Muscle layer of duodenum (tissue), 2 donors: ENCODE measurements around the gene CRYL1.
A peak's percentile ranks its signal among the peaks of the same experiment; 100 is the strongest.

Experiments
- H3K27ac ChIP-seq: one replicate; pipeline ENCODE4 v1.7.0; 2013; ENCODE audit warnings: mild to moderate bottlenecking, low read length
- H3K27me3 ChIP-seq: one replicate; pipeline ENCODE4 v1.7.0; 2013; ENCODE audit warnings: low read depth, mild to moderate bottlenecking, control low read depth, low read length
- H3K36me3 ChIP-seq, 2 donors: one replicate each; pipeline ENCODE4 v1.7.0; 2013; ENCODE audit warnings: low read length in 2 of 2, control low read depth in 1 of 2, mild to moderate bottlenecking in 1 of 2; ENCODE audit not compliant: insufficient read depth in 2 of 2, control insufficient read depth in 1 of 2
- H3K4me1 ChIP-seq, 2 donors: one replicate each; pipeline ENCODE4 v1.7.0; 2013; ENCODE audit warnings: low read length in 2 of 2, mild to moderate bottlenecking in 2 of 2, control low read depth in 1 of 2, moderate library complexity in 1 of 2; ENCODE audit not compliant: insufficient read depth in 2 of 2, control insufficient read depth in 1 of 2
- H3K4me3 ChIP-seq, 2 donors: one replicate each; pipeline ENCODE4 v1.7.0; 2013; ENCODE audit warnings: low read length in 2 of 2, low read depth in 1 of 2, mild to moderate bottlenecking in 1 of 2
- H3K9me3 ChIP-seq, 2 donors: one replicate each; pipeline ENCODE4 v1.7.0; 2013; ENCODE audit warnings: low read length in 2 of 2, control low read depth in 1 of 2, mild to moderate bottlenecking in 1 of 2; ENCODE audit not compliant: control insufficient read depth in 1 of 2
- donor health status: healthy.

The CRYL1 gene

DNA sequence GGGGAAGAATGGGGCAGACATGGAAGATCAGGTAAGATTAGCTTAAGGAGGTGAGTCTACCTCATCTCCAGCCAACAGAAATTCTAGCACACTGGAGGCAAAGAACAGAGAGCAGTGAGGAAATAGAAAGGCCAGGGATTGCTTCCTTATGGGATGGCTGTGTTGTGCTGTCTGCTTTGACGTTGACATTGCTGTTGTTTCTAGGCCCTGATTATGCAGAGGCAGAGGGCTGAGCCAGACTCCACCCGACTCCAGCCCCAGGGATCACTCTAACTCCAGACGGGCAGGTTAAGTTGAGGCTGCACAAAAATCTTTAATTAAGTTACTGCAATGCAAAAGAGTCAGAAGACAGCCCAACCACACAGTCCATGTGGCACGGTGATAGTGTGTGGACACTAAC is 24.1 kb downstream of the CRYL1 start:
- peaks cover 4 to 12% of the 10 kb centered on the region in 2 donors for H3K36me3 ChIP-seq
- no peaks in the 10 kb centered on the region for H3K9me3 ChIP-seq
- H3K4me1 ChIP-seq = no peaks in the 10 kb centered on the region
- H3K27ac ChIP-seq = no peak overlapping the region
- no peaks in the 10 kb centered on the region for H3K27me3 ChIP-seq
- H3K4me3 ChIP-seq = no peak overlapping the region

DNA sequence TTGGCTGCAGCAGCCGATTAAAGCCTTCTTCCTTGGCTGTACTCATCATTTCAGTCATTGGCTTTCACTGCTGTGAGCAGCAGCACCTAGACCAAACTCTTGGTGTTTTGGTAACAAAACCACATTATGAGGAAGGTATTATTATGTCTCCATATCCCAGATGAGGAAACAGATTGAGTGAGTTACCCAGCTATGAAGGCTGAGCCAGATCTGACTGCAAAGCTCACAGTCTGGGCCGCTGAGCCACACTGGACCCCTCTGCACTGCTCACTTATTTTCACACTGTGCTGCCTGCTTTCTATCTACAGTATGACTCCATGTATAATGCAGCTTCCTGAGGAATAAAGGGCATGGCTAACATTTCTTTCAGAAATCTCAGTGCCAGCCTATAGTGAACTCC is 24.5 kb downstream of the CRYL1 start:
- Histone ChIP-seq H3K27me3 (no peaks in the 10 kb centered on the region), H3K9me3 (no peaks in the 10 kb centered on the region), H3K4me3 (no peak overlapping the region), H3K36me3 (peaks cover 4 to 12% of the 10 kb centered on the region in 2 donors), H3K4me1 (no peaks in the 10 kb centered on the region), H3K27ac (no peak overlapping the region)

DNA sequence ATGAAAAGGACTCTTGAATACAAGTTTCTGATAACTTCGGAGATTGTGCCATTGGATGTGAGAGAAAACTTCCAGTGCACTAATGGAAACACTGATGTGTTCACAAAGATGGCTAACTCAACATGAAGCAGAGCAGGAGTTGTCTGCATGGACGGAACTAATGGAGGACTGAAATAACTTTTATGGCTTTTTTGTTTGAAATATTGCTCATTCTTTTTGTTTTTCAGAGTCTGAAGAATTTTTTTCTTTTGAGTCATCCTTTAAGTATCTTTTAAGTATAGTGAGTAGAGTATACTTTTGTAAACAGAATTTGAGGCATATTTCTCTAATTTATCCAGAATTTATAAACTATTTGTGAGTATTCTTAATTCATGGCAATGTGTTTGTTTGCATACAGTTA is 25.7 kb downstream of the CRYL1 start:
- H3K4me3 ChIP-seq = no peak overlapping the region
- H3K9me3 ChIP-seq = no peaks in the 10 kb centered on the region
- H3K36me3 ChIP-seq = peaks cover 0 to 7% of the 10 kb centered on the region in 2 donors
- H3K27me3 ChIP-seq = no peaks in the 10 kb centered on the region
- no peak overlapping the region for H3K27ac ChIP-seq
- peaks cover 0 to 4% of the 10 kb centered on the region in 2 donors for H3K4me1 ChIP-seq

DNA sequence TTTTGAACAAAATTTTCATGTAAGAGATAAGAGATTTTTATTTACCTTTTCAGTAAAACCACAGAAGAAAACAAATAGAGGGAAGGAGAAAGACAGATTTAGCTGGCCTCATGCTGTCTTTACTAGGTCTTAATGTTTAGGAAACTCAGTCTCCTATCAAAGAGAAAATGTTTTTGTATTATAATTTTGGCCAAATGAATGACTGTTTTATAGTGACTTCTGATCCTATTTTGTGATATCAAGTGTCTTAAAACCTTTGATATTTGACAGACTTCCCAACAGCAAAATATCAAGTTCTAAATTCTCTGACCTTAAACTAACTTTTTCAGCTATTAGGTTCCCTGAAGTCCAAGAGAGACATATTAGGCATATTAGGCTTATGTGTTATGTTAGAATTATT is 27.0 kb downstream of the CRYL1 start:
- Histone ChIP-seq H3K4me1 (peaks cover 0 to 9% of the 10 kb centered on the region in 2 donors), H3K27ac (no peak overlapping the region), H3K36me3 (peaks cover 0 to 7% of the 10 kb centered on the region in 2 donors), H3K9me3 (no peaks in the 10 kb centered on the region), H3K4me3 (no peak overlapping the region), H3K27me3 (no peaks in the 10 kb centered on the region)

GRCh38 chr13:20498129-20498528 is 27.5 kb downstream of the CRYL1 start:
- Histone ChIP-seq H3K36me3 (peaks cover 0 to 7% of the 10 kb centered on the region in 2 donors), H3K9me3 (no peaks in the 10 kb centered on the region), H3K4me3 (no peak overlapping the region), H3K27me3 (no peaks in the 10 kb centered on the region), H3K27ac (no peak overlapping the region), H3K4me1 (peaks cover 0 to 9% of the 10 kb centered on the region in 2 donors)

- peaks cover 0 to 9% of the 10 kb centered on the region in 2 donors for H3K4me1 ChIP-seq
- no peaks in the 10 kb centered on the region for H3K9me3 ChIP-seq
- H3K27ac ChIP-seq = no peak overlapping the region
- H3K36me3 ChIP-seq = peaks cover 0 to 7% of the 10 kb centered on the region in 2 donors
- no peak overlapping the region for H3K4me3 ChIP-seq
- H3K27me3 ChIP-seq = no peaks in the 10 kb centered on the region
Measured at GRCh38 chr13:20497006-20497775, 28.5 kb downstream of the CRYL1 start.

DNA sequence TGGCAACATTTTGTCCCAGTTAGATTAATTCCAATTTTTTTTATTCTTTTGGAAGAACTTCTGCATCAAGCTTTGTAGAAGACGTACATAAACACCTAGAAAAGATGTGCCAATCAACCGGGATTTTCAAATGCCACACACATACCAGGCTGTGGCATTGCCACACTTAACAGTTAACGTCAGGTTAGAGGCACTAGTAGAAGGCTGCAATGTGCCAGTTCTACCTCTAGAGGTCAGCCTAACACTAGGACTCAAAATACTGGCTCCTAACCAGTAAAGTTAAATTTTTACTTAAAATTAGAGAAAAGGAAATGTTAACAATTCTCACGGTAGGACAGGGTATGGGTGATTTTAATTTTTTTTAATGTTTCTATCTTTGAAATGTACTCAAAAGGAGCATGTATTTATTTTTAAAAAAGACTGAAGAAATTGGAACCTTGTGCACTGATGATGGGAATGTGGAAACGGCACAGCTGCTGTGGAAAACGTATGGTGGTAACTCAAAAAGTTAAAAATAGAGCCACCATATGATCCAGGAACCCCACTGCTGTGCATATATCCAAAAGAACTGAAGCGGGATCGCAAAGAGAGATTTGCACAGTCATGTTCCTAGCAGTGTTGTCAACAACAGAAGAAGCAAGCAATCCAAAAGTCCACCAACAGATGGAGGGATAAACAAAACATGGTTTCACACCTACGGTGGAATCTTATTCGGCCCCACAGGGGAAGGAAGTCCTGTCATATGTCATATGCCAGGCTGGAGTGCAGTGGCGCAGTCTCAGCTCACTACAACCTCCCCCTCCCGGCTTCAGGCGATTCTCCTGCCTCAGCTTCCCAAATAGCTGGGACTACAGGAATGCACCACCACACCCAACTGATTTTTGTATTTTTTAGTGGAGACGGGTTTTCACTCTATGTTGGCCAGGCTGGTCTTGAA is 30.3 kb downstream of the CRYL1 start:
- no peaks in the 10 kb centered on the region for H3K9me3 ChIP-seq
- H3K4me1 ChIP-seq = peaks cover 0 to 9% of the 10 kb centered on the region in 2 donors
- H3K27ac ChIP-seq = no peak overlapping the region
- H3K36me3 ChIP-seq = peaks cover 0 to 3% of the 10 kb centered on the region in 2 donors
- no peaks in the 10 kb centered on the region for H3K27me3 ChIP-seq
- H3K4me3 ChIP-seq = peak overlapping the region; percentile 9 to 15

- Histone ChIP-seq H3K36me3 (no peaks in the 10 kb centered on the region), H3K4me3 (no peak overlapping the region), H3K4me1 (peaks cover 0 to 9% of the 10 kb centered on the region in 2 donors), H3K27ac (no peak overlapping the region), H3K9me3 (no peaks in the 10 kb centered on the region), H3K27me3 (no peaks in the 10 kb centered on the region)
Measured at GRCh38 chr13:20494656-20495055, 31.0 kb downstream of the CRYL1 start.

- Histone ChIP-seq H3K36me3 (peaks cover 0 to 9% of the 10 kb centered on the region in 2 donors), H3K27ac (no peak overlapping the region)
Measured at GRCh38 chr13:20492641-20493040, 33.0 kb downstream of the CRYL1 start.

DNA sequence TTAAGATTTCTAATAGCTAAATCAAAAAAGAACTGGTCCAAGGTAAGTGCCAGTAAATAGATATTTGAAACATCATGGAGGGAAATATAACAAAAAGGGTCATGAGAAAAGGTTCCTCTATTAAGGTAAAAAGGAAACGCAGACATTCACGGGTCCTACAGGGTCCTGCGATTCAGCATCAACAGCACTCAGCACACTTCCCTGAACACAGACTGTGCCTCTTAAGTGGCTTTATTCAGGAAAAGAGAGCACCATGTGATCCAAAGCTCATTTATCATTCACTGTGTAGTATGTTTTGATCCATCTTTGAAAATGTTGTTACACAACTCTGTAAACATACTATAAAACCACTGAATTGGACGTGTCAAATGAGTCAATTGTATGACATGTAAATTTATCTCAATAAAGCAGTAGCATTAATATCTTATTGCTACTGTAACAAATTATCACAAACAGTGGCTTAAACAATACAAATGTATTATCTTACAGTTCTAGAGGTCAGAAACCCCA is 33.7 kb downstream of the CRYL1 start:
- Histone ChIP-seq H3K9me3 (no peaks in the 10 kb centered on the region), H3K4me3 (no peak overlapping the region), H3K36me3 (peaks cover 0 to 9% of the 10 kb centered on the region in 2 donors), H3K27me3 (no peaks in the 10 kb centered on the region), H3K4me1 (peaks cover 0 to 9% of the 10 kb centered on the region in 2 donors), H3K27ac (no peak overlapping the region)

More at GRCh38 chr13:20492641-20493040, 33.0 kb downstream of the CRYL1 start:
- Histone ChIP-seq H3K27me3 (no peaks in the 10 kb centered on the region), H3K4me1 (peaks cover 0 to 9% of the 10 kb centered on the region in 2 donors), H3K4me3 (no peak overlapping the region), H3K9me3 (no peaks in the 10 kb centered on the region)

DNA sequence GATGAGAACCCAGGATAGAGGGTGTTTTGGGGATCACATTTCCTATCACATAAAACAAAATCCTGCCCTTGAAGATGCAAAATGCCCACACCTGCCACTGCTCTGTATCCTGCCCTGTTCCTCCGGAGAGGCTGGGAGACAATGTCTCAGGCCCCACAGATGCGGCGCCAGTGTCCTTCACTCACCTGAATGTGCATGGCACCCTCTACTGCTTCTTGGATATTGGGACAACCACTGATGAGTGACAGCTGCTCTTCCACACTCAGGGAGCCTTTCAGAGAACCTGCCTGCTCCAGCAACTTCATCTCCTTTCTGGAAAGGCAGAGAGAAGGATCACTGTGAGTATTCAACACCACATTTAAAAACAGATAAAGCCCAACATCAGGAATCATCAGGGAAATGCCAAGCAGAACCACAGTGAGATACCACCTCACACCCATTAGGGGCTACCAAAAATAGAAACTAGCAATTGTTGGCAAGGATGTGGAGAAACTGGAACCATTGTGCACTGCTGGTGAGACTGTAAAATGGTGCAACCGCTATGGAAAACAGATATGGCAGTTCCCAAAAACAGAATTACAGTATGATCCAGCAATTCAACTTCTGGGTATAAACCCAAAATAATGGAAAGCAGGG is 36.4 kb downstream of the CRYL1 start:
- peaks cover 0 to under 1% of the 10 kb centered on the region in 2 donors for H3K4me1 ChIP-seq
- H3K9me3 ChIP-seq = no peaks in the 10 kb centered on the region
- H3K27ac ChIP-seq = no peak overlapping the region
- peaks cover 0 to 9% of the 10 kb centered on the region in 2 donors for H3K36me3 ChIP-seq
- no peak overlapping the region for H3K4me3 ChIP-seq
- H3K27me3 ChIP-seq = no peaks in the 10 kb centered on the region
